Astrocyte (in vitro differentiated cells and primary cell): ENCODE measurements around the gene REL. TPM values are rescaled to one million over a fixed set of nuclear protein-coding genes. Genes with fewer than 3 reads are reported as not detected.

ENCODE experiments used
- DNase-seq: peaks from one replicate; pipeline ENCODE4 v3.0.0-alpha.2; 2010; ENCODE audit warnings: low read depth
- FAIRE-seq: peaks from 2 replicates; lab custom pipeline; 2011; peaks lifted over from hg19 to GRCh38; lab: Jason Lieb, UNC
- H2AFZ ChIP-seq: 2 replicates; pipeline ENCODE4 v1.6.0; 2012; ENCODE audit warnings: low read depth, low read length, inconsistent platforms
- H3K27ac ChIP-seq: 2 replicates; pipeline ENCODE4 v1.5.1; 2011; ENCODE audit warnings: low read depth, low read length, inconsistent platforms
- H3K27me3 ChIP-seq: 2 replicates; pipeline ENCODE4 v1.6.0; 2011; ENCODE audit warnings: low read length, inconsistent platforms; ENCODE audit not compliant: insufficient read depth
- H3K36me3 ChIP-seq: 2 replicates; pipeline ENCODE4 v1.5.1; 2011; ENCODE audit warnings: low read length, inconsistent platforms; ENCODE audit not compliant: insufficient read depth
- H3K4me1 ChIP-seq: 2 replicates; pipeline ENCODE4 v1.5.1; 2011; ENCODE audit warnings: low read length, inconsistent platforms; ENCODE audit not compliant: insufficient read depth
- H3K4me2 ChIP-seq: 2 replicates; pipeline ENCODE4 v1.6.0; 2012; ENCODE audit warnings: low read length, inconsistent platforms
- H3K4me3 ChIP-seq: 2 replicates; pipeline ENCODE4 v1.5.1; 2011; ENCODE audit warnings: low read depth, mild to moderate bottlenecking, low read length, inconsistent platforms; ENCODE audit not compliant: insufficient read depth
- H3K79me2 ChIP-seq: 2 replicates; pipeline ENCODE4 v1.6.0; 2012; ENCODE audit warnings: mild to moderate bottlenecking, low read length, inconsistent platforms; ENCODE audit not compliant: insufficient read depth
- H3K9ac ChIP-seq: 2 replicates; pipeline ENCODE4 v1.6.0; 2012; ENCODE audit warnings: mild to moderate bottlenecking, low read length, inconsistent platforms
- H3K9me3 ChIP-seq: 2 replicates; pipeline ENCODE4 v1.5.1; 2012; ENCODE audit warnings: low read depth, mild to moderate bottlenecking, low read length, inconsistent platforms; ENCODE audit not compliant: insufficient read depth
- H4K20me1 ChIP-seq: 2 replicates; pipeline ENCODE4 v1.6.0; 2012; ENCODE audit warnings: low read length, inconsistent platforms; ENCODE audit not compliant: insufficient read depth
- H3K27ac Mint-ChIP-seq: one replicate; pipeline ENCODE4 v1.8.0; 2021; ENCODE audit warnings: mild to moderate bottlenecking, mixed read lengths; ENCODE audit not compliant: unreplicated experiment
- H3K27me3 Mint-ChIP-seq: one replicate; pipeline ENCODE4 v1.8.0; 2021; ENCODE audit warnings: low read depth, mixed read lengths; ENCODE audit not compliant: unreplicated experiment
- H3K36me3 Mint-ChIP-seq: one replicate; pipeline ENCODE4 v1.8.0; 2021; ENCODE audit warnings: low read depth, mixed read lengths; ENCODE audit not compliant: unreplicated experiment
- H3K4me1 Mint-ChIP-seq: one replicate; pipeline ENCODE4 v1.8.0; 2021; ENCODE audit warnings: low read depth, mixed read lengths; ENCODE audit not compliant: unreplicated experiment
- H3K4me3 Mint-ChIP-seq: one replicate; pipeline ENCODE4 v1.8.0; 2021; ENCODE audit warnings: mild to moderate bottlenecking, moderate library complexity, mixed read lengths; ENCODE audit not compliant: unreplicated experiment
- H3K9me3 Mint-ChIP-seq: one replicate; pipeline ENCODE4 v1.8.0; 2021; ENCODE audit warnings: mild to moderate bottlenecking, mixed read lengths; ENCODE audit not compliant: unreplicated experiment
- CTCF ChIP-seq: IDR thresholded peaks from 2 replicates; pipeline ENCODE4 v1.5.1; 2011; ENCODE audit warnings: low read depth, mild to moderate bottlenecking, inconsistent platforms, low read length, moderate library complexity; ENCODE audit not compliant: insufficient read depth
- EZH2 ChIP-seq: IDR thresholded peaks from 2 replicates; pipeline ENCODE4 v1.6.1; 2012; ENCODE audit warnings: mild to moderate bottlenecking, low read length, inconsistent platforms; ENCODE audit not compliant: insufficient read depth
- total RNA-seq: library from RNA; stranded (reverse); gene quantifications from 2 replicates; pipeline ENCODE4 v1.2.1, GENCODE V29; 2021

REL gene
- total RNA-seq, 1 donor from 2014 or later, result 6.5 TPM

- Histone ChIP-seq H3K27me3 (no peaks in the 10 kb centered on the region), H3K9ac (peak overlapping the region; percentile 98), H3K79me2 (peaks cover 26% of the 10 kb centered on the region), H2AFZ (peak overlapping the region; percentile 89), H3K27ac (peak overlapping the region; percentile 97), H3K4me3 (peak overlapping the region; percentile 67), H4K20me1 (no peaks in the 10 kb centered on the region), H3K36me3 (no peaks in the 10 kb centered on the region), H3K4me1 (peaks cover 2% of the 10 kb centered on the region), H3K9me3 (no peaks in the 10 kb centered on the region), H3K4me2 (peak overlapping the region; percentile 88)
- Mint-ChIP-seq H3K4me1 (peaks cover 13% of the 10 kb centered on the region), H3K27ac (peak overlapping the region; percentile 69), H3K36me3 (no peaks in the 10 kb centered on the region), H3K9me3 (no peaks in the 10 kb centered on the region), H3K27me3 (no peaks in the 10 kb centered on the region), H3K4me3 (peak overlapping the region; percentile 94)
- TF ChIP-seq EZH2, result no peak
- no peak for TF ChIP-seq CTCF
- no peak for FAIRE-seq
- DNase-seq, result peak; percentile 19
Observed at GRCh38 chr2:60880643-60881046, 729 bp upstream of the REL start.

GRCh38 chr2:60882971-60883753 lies 1.8 kb downstream of the REL start:
- TF ChIP-seq CTCF, result no peak
- TF ChIP-seq EZH2, result no peak
- H3K79me2 ChIP-seq, result peaks cover 34% of the 10 kb centered on the region
- H3K4me1 Mint-ChIP-seq, result peaks cover 15% of the 10 kb centered on the region
- peak overlapping the region; percentile 98 for H3K9ac ChIP-seq
- H3K9me3 Mint-ChIP-seq, result no peaks in the 10 kb centered on the region
- DNase-seq (no peak), FAIRE-seq (no peak)
- peaks cover 2% of the 10 kb centered on the region for H3K4me1 ChIP-seq
- H3K27me3 Mint-ChIP-seq, result no peaks in the 10 kb centered on the region
- peak overlapping the region; percentile 18 for H2AFZ ChIP-seq
- peak overlapping the region; percentile 86 for H3K4me3 ChIP-seq
- H3K9me3 ChIP-seq, result no peaks in the 10 kb centered on the region
- H3K4me2 ChIP-seq, result peak overlapping the region; percentile 88
- no peaks in the 10 kb centered on the region for H4K20me1 ChIP-seq
- H3K27me3 ChIP-seq, result no peaks in the 10 kb centered on the region
- H3K36me3 ChIP-seq, result no peaks in the 10 kb centered on the region
- peak overlapping the region; percentile 93 for H3K4me3 Mint-ChIP-seq
- no peaks in the 10 kb centered on the region for H3K36me3 Mint-ChIP-seq
- H3K27ac ChIP-seq, result no peak overlapping the region
- peak overlapping the region; percentile 44 for H3K27ac Mint-ChIP-seq

GRCh38 chr2:60883896-60884295 lies 2.5 kb downstream of the REL start:
- no peaks in the 10 kb centered on the region for H3K36me3 Mint-ChIP-seq
- no peaks in the 10 kb centered on the region for H3K9me3 Mint-ChIP-seq
- Histone ChIP-seq H3K4me1 (peaks cover 2% of the 10 kb centered on the region), H3K27me3 (no peaks in the 10 kb centered on the region), H2AFZ (no peak overlapping the region), H4K20me1 (no peaks in the 10 kb centered on the region), H3K9ac (no peak overlapping the region), H3K27ac (no peak overlapping the region), H3K36me3 (no peaks in the 10 kb centered on the region), H3K9me3 (no peaks in the 10 kb centered on the region), H3K79me2 (peaks cover 40% of the 10 kb centered on the region), H3K4me3 (no peak overlapping the region), H3K4me2 (peak overlapping the region; percentile 88)
- peak overlapping the region; percentile 93 for H3K4me3 Mint-ChIP-seq
- FAIRE-seq, result no peak
- peak overlapping the region; percentile 44 for H3K27ac Mint-ChIP-seq
- DNase-seq, result no peak
- TF ChIP-seq CTCF (no peak), EZH2 (no peak)
- peaks cover 15% of the 10 kb centered on the region for H3K4me1 Mint-ChIP-seq
- H3K27me3 Mint-ChIP-seq, result no peaks in the 10 kb centered on the region
